ENCODE results near the gene LIN54. TPM values are rescaled to one million over a fixed set of nuclear protein-coding genes. Genes with fewer than 3 reads are reported as not detected.

The LIN54 gene
- total RNA-seq, 2 donors from 2014 or later, result 14.6 to 17.9 TPM

DNA sequence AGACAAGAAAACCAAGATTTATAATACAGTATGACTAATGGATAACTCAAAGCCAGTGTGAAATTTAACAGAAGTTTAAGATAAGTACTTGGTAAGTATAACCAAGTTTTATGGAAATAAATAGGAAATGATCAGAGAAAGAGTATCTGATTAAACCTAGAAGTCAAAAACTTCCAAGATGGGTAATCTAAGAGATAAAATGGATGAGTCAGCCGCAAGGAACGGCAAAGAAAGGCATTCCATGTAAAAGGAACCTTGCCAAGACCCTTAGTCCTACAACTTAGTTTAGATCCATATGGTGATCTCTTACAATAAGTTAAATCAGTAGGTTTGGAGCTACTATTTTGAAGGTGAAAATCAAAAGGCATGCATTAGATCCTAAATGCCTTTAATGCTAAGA is 34.8 kb downstream of the LIN54 start:
- H3K9ac ChIP-seq (ENCODE audit: low read depth in 2 of 2, low read length in 2 of 2), result no peak overlapping the region
- intact Hi-C loops (cut with DNase I), result no loop called here
- DNase-seq, result no peak

DNA sequence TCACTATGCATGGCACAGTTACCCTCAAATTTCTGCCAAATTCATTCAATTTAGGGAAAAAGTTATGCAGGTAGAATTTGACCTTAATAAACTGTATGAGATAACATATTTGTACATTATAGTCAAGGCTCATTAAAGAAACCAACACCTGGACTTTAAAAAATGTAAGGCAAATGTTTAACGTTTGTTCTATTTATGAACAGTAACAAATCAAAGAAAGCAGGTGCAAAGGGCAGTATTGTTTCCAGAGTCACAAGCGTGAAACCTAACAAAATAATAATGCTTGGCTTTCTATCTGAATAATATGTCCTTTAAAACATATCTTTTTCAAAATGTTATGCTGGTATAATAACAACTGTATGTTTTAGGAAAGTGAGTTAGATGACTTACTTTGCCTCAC is 41.2 kb downstream of the LIN54 start:
- Histone ChIP-seq H3K4me1 (no peaks in the 10 kb centered on the region), H3K27me3 (no peaks in the 10 kb centered on the region), H3K27ac (no peak overlapping the region), H3K4me3 (no peak overlapping the region), H3K9me3 (no peaks in the 10 kb centered on the region), H3K36me3 (no peaks in the 10 kb centered on the region), H3K9ac (ENCODE audit: low read depth in 2 of 2, low read length in 2 of 2) (no peak overlapping the region)
- no peak for DNase-seq
- TF ChIP-seq, protein P1, sequence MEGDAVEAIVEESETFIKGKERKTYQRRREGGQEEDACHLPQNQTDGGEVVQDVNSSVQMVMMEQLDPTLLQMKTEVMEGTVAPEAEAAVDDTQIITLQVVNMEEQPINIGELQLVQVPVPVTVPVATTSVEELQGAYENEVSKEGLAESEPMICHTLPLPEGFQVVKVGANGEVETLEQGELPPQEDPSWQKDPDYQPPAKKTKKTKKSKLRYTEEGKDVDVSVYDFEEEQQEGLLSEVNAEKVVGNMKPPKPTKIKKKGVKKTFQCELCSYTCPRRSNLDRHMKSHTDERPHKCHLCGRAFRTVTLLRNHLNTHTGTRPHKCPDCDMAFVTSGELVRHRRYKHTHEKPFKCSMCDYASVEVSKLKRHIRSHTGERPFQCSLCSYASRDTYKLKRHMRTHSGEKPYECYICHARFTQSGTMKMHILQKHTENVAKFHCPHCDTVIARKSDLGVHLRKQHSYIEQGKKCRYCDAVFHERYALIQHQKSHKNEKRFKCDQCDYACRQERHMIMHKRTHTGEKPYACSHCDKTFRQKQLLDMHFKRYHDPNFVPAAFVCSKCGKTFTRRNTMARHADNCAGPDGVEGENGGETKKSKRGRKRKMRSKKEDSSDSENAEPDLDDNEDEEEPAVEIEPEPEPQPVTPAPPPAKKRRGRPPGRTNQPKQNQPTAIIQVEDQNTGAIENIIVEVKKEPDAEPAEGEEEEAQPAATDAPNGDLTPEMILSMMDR (IDR thresholded peaks at IDR 0.05), result no peak
- intact Hi-C loops (cut with DNase I), result no loop called here

More for the DNA sequence above, 34.8 kb downstream of the LIN54 start:
- Histone ChIP-seq H3K9me3 (no peaks in the 10 kb centered on the region), H3K27ac (no peak overlapping the region), H3K27me3 (no peaks in the 10 kb centered on the region), H3K4me3 (no peak overlapping the region), H3K36me3 (no peaks in the 10 kb centered on the region), H3K4me1 (no peaks in the 10 kb centered on the region)
- TF ChIP-seq, protein P1 (IDR thresholded peaks at IDR 0.05), result no peak

DNA sequence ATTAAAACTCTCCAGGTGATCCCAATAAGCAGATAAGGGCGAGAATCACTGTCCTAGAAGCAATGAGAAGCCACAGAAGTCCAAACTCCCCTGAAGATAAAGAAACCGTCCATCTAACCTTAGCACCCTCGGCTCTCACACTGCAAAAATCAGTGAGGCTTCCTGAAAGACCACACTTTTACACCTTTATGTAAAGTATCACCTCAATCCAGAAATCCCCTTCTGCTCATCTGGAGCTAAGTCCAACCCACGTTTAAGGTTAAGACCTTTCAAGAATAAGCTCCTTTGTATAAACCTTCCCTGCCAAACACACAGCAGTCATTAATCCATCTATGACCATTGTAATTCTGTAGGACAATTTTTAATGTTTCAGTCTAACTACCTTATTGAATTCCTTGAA is 41.7 kb downstream of the LIN54 start:
- Histone ChIP-seq H3K4me3 (no peak overlapping the region), H3K36me3 (no peaks in the 10 kb centered on the region), H3K27ac (no peak overlapping the region), H3K27me3 (no peaks in the 10 kb centered on the region), H3K9me3 (no peaks in the 10 kb centered on the region), H3K4me1 (no peaks in the 10 kb centered on the region), H3K9ac (ENCODE audit: low read depth in 2 of 2, low read length in 2 of 2) (no peak overlapping the region)
- DNase-seq, result no peak
- TF ChIP-seq, protein P1 (IDR thresholded peaks at IDR 0.05), result no peak
- intact Hi-C loops (cut with DNase I), result no loop called here

DNA sequence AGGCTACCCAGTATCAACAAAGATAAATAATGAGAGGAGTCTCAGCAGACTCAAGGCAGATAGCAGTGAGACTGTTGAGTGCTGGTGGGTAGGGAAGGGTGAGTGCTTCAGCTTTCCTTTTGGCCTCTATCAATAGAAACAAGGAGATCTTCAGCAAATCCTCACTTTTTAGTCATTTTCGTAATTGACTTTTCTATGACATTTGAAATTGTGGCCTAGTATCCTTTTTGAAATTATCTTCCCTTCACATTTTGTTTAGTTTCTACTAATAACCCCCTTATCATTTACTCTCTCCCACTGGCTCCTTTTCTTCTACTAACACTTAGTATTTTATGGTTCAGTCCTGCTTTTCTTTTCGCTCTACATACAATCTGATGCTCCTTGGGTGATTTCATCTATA is 44.9 kb downstream of the LIN54 start:
- H3K36me3 ChIP-seq, result no peaks in the 10 kb centered on the region

DNA sequence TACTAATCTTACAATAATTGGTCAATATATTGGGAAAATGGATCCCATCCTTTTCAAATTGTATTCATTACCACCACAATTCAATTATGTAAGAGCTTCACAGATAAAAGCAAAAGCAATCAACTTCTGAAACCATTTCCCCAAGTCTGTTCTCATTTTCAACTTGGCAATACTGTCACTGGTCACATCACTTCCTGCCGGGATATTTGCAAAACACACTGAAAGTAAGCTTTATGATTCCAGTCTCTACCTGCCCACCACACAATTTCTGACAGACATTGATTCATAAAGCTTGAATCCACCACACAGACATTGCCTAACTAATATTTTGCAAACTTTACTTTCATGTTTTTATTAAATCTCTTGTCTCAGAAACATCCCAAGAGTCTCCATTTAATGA is 53.6 kb downstream of the LIN54 start:
- no peaks in the 10 kb centered on the region for H3K27me3 ChIP-seq
- H3K4me3 ChIP-seq, result no peak overlapping the region
- no peak for DNase-seq
- TF ChIP-seq, protein P1 (IDR thresholded peaks at IDR 0.05), result no peak
- H3K4me1 ChIP-seq, result no peaks in the 10 kb centered on the region
- H3K36me3 ChIP-seq, result no peaks in the 10 kb centered on the region
- no peak overlapping the region for H3K27ac ChIP-seq
- intact Hi-C loops (cut with DNase I), result no loop called here
- no peak overlapping the region for H3K9ac ChIP-seq (ENCODE audit: low read depth in 2 of 2, low read length in 2 of 2)
- no peaks in the 10 kb centered on the region for H3K9me3 ChIP-seq

More for the DNA sequence above, 44.9 kb downstream of the LIN54 start:
- TF ChIP-seq, protein P1 (IDR thresholded peaks at IDR 0.05), result no peak
- no peak overlapping the region for H3K4me3 ChIP-seq
- H3K4me1 ChIP-seq, result no peaks in the 10 kb centered on the region
- no peaks in the 10 kb centered on the region for H3K27me3 ChIP-seq
- no peak for DNase-seq
- H3K9me3 ChIP-seq, result no peaks in the 10 kb centered on the region
- no peak overlapping the region for H3K9ac ChIP-seq (ENCODE audit: low read depth in 2 of 2, low read length in 2 of 2)
- no peak overlapping the region for H3K27ac ChIP-seq
- intact Hi-C loops (cut with DNase I), result no loop called here

DNA sequence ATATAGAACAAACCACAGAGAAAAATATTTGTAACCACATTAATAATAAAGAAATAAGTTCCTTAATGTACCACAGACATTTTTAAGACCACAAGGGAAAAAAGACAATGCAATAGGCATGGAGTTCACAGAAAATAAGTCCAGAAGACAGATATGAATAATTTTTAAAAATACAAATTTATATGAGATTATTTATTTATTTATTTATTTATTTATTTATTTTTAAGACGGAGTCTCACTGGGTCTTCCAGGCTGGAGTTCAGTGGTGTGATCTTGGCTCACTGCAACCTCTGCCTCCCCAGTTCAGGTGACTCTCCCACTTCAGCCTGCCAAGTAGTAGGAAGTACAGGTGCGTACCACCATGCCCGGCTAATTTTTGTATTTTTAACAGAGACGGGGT is 56.4 kb downstream of the LIN54 start:
- intact Hi-C loops (cut with DNase I), result no loop called here
- TF ChIP-seq, protein P1 (IDR thresholded peaks at IDR 0.05), result no peak

More for the DNA sequence above, 56.4 kb downstream of the LIN54 start:
- Histone ChIP-seq H3K9ac (ENCODE audit: low read depth in 2 of 2, low read length in 2 of 2) (no peak overlapping the region), H3K9me3 (no peaks in the 10 kb centered on the region), H3K36me3 (no peaks in the 10 kb centered on the region), H3K4me1 (no peaks in the 10 kb centered on the region), H3K27ac (no peak overlapping the region), H3K4me3 (no peak overlapping the region), H3K27me3 (no peaks in the 10 kb centered on the region)
- no peak for DNase-seq

All from colonic mucosa (tissue), 4 donors.